NCI-H2081 (cell line): ENCODE data around the gene ZBTB7C.

Source experiments
- DNase-seq, 2 experiments: peaks; one replicate each; lab custom pipeline; 2025; lab: John Stamatoyannopoulos, UW

The ZBTB7C gene

DNA sequence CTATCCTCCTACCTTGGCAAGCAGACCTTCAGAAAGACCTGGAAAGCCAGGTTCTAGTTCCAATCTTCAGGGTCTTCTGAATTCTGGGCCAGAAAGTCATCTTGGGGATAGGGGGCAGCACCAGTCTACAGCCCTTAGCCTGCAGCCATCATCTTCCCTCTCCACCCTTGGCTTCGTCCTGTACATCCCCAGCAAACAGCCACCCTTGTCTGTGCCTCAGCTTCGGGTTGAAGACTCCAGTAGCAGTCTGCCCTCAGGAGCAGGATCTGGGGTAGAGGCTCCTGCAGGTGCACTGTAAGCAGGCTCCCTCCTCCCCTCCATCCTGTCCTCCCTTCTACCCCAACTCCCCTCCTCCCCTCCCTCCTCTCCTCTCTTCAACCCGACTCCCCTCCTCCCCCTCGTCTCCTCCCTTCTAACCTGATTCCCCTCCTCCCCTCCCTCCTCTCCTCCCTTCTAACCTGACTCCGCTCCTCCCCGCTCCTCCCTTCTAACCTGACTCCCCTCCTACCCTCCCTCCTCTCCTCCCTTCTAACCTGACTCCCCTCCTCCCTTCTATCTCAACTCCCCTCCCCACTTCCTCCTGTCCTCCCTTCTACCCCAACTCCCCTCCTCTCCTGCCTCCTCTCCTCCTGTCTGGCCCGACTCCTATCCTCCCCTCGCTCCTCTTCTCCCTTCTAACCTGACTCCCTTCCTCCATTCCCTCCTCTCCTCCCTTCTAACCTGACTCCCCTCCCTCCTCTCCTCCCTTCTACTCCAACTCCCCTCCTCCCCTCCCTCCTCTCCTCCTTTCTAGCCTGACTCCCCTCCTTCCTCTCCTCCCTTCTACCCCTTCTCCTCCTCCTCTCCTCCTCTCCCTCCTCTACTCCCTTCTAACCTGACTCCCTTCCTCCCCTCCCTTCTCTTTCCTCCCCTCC is 388.6 kb downstream of the ZBTB7C start:
- DNase-seq, result no peak

- DNase-seq, result no peak
These were observed 389.4 kb downstream of the ZBTB7C start for GRCh38 chr18:48019557-48020325.

- DNase-seq, result no peak
These were observed 390.3 kb downstream of the ZBTB7C start for GRCh38 chr18:48018851-48019250.

DNA sequence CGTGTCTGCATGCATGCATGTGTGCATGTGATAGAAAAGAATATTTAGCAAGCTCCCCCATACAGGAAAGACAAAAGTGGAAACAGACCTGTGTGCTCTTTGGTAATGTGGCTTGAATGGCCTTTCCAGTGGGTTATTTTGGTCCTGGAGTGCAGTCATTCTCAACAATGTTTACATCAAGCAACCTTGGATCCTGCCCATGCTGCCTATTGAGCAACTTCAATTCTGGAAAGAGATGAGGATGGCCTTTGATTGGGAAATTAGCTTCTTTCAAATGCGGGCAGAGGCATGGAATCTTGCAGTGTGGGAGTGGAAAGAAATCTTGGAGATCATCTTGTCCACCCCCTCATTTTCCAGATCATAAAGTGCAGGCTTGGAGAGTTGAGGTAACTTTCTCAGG is 391.5 kb downstream of the ZBTB7C start:
- DNase-seq, result no peak

GRCh38 chr18:48013162-48013561 is 396.0 kb downstream of the ZBTB7C start:
- no peak for DNase-seq

DNA sequence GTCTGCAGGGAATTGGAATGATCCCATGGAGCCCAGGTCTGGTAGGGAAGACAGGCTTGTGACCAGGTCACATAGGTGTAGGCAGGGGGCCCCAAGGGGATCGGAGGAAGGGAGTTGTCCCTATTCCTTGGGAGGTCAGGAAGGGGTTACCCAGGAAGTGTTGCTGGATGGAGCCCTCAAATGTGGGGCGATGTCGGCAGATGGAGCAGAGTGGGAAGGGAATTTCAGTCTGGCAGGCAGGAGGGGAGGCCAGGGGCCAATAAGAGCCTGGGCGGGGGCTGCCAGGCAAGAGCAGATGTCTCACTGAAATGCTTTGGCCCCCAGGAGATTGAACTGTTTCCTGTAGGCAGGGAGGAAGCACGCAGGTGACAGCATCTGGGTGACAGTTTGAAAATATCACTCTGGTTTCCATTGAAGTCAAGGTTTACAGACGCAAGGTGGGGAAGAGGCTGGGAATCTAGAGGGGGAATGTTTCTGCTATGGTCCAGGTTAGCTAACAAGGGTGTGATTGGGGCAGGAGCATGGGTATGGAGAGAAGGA is 397.2 kb downstream of the ZBTB7C start:
- no peak for DNase-seq

- no peak for DNase-seq
These were observed 398.9 kb downstream of the ZBTB7C start for GRCh38 chr18:48010264-48010663.

DNA sequence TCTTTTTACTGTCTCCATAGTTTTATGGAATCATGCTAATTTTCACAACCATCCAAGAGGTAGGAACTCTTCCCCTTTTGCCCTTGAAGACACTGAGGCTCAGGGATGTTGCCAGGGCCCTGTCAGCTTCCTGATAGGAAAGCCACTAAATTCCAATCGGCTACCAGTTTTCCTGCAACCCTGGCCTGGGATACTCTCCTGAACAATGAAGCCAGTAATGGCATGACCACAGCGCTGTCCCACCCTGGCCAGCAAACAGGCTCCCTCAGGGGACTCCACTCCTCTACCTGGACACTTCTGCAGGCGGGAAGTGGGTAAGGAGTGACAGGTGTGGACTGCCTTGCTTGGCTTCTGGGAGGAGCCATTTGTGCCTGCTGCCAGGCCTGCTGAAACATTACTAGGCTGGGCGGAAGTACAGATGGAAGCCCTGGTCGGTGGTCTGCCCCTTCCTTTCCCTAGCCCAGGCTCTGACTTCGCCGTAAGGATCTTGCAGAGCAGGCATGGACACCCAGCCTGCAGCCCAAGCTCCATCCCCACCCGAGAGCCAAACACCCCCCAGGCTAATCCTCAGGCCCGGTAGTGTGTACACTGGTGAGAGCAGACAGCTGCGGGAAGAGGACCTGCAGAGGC is 400.0 kb downstream of the ZBTB7C start:
- no peak for DNase-seq

DNA sequence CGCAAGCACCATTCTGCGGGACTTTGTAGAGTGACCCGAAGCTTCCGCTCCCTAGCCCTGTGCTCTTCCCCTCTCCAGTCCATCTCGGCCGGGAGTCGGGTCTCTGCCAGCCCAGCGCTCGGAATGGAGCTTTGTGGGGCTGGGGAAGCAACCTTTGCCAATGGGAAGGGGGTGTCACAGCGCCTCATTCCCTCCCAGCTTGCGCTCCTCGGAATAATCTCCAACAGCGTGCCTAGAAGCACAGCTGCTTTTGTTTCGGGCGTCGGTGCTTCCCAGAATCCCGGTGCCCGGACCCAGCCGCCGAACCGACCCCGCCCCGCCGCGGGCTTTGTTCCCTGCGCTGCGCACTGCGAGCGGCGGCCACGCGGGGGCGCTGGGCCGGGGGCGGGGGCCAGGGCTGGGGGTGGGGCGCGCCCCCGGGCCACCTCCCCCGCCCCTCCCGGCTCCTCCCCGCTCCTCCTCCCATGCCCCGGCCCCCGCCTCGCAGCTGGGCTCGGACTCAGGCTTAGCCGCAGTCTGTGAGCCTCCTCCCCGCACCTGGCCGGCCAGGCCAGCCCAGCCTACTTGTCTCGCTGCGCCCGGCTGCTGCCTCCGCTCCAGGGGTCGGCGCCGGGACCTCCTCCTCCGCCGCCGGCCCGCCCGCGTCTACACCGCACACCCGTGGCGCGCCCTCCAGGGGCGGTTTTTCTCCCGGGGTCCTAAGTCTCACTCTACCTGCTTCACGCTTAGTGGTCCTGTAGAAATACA is 401.1 kb downstream of the ZBTB7C start:
- peak; percentile 54 to 66 for DNase-seq

GRCh38 chr18:48007381-48007780 is 401.8 kb downstream of the ZBTB7C start:
- DNase-seq, result no peak

DNA sequence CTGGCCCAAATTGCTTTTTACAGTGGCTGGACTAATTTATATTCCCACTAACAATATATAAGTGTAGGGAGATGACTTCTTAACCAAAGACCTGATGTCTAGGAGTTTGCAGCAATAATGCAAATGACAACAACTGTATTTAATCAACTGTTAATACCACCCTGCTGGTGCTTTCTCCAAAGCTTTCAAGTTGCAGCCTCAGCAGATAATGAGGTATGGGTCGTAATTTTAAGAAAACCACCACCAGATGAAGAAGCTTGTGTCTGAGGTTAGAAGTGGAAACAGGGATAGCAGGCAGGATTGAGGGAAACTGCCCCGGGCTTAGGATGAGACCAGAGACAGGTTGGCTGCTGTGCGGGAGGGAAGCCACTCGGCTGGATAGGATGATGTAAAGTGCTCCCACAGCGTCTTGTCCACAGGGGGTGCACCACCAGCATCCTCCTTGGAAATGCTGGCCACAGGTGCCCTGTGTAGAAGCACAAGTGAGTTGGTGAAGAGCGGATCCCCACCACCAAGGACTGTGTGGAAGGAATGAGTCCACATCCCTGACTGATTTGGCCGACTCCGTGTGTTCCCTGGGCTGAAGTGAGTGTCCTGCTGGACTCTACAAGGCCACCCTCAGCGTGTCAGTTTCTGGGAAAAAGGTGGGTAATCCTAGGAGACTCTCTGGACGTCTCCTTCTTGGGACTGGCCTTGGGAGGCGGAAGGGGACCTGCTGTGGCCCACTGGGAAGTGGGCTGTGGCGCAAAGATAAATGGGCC is 402.6 kb downstream of the ZBTB7C start:
- no peak for DNase-seq

DNA sequence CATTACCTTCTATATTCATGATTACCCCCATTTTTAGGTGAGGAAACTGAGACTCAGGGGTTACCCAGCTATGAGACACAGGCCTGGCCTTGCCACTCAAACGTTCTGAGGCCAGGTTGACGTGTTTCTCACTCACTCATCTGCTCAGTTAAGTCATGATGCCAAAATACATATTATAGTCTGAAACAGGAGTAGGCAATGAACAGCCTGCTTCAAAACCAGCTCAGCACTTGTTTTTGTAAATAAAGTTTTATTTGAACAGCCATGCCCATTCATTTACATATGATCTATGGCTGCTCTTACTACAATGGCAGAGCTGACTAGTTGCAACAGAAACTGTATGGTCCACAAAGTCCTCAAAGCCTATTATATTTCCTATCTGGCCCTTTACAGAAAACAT is 404.6 kb downstream of the ZBTB7C start:
- DNase-seq, result no peak

DNA sequence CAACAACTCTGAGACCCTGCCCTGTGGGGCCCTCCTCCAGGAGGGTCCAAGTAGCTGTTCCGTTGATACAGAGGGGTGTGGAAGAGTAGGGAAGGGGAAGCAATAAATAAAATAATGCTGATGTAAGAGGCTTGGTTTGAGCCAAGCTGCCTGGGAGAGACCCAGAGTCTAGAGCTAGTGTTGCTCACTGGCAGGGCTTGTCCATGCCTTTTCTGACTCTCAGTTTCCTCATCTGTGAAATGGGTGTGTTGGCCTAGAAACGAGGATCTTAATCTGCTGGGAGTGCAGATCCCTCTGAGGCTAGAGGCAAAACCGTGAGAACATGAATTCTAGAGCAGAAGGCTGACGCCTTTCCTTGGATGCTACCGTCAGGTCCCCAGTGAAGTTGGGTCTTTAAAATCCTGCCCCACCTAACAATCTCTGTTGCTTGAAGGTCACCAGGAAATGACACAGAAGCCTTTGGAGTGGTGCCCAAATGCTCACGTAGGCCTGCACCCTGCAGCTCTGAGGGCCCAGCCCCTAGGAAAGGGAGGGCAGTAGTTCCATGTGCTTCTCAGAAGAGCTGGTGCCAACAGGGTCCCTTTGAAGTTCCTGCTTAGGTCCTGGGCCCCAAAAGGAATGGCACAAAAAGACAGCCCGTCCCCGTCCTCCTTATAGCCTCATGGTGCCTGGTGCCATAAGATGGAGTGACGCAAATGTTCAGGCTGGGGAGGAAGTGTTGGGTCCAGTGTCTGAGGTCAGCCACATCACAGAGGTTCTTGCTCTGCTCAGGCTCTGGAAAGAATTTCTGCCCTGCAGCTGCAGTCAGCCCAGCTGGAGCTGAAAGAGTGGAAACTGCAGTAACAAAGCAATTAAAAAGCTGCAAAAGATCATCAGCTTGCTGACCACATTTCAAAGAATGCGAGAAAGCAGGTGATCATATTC is 405.5 kb downstream of the ZBTB7C start:
- DNase-seq, result no peak

DNA sequence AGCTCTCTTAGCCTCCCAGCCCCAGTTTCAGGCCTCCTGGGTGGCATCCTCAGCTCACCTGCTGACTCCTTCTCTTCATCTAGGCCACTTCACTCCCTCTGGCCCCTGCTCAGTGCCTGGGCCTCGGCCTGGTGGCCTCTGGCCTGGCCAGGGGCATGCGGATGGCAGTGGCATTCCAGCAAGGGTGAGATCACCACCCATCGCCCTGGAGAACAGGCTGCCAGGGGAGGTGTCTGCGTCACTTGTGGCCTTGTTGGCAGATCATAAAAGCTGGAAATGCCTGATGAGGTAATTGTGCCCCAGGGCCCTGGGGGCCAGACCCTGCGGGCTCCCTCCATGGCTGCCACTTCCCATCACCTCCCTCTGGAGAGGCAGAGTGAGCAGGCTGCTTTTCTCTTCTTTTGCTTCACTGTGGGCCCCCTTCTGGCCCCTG is 406.2 kb downstream of the ZBTB7C start:
- DNase-seq, result no peak

DNA sequence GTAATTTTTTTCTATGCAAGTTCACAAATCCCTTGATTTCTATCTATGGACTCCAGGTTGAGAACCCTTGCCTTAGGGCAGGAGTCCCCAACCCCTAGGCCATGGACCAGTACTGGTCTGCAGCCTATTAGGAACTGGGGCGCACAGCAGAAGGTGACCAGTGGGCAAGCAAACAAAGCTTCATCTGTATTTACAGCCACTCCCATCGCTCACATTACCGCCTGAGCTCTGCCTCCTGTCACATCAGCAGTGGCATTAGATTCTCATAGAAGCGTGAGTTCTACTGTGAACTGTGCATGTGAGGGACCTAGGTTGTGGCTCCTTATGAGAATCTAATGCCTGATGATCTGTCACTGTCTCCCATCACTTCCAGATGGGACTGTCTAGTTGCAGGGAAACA is 408.5 kb downstream of the ZBTB7C start:
- DNase-seq, result no peak

- DNase-seq, result no peak
These were observed 409.4 kb downstream of the ZBTB7C start for GRCh38 chr18:47999801-48000248.

DNA sequence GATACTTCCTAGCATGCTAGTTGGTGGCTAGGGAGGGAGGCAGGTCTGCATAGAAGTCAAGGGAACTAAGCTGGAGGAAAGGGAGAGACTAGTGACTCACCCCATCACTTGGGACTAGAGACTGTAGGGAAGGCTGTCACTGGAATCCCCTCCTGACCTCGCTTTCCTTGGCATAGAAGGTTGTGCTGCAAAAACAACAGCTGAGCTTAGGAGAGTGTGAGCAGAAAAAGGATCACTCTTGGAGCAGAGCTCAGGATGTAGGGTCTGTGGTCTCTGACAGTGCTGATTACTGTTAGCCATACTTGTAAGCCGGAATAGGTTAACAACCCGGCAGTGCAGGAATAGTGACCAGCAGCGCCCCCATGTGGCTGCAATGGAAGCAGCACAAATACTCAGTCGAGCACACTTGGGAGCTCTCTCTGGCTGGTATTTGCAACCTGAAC is 411.8 kb downstream of the ZBTB7C start:
- no peak for DNase-seq

DNA sequence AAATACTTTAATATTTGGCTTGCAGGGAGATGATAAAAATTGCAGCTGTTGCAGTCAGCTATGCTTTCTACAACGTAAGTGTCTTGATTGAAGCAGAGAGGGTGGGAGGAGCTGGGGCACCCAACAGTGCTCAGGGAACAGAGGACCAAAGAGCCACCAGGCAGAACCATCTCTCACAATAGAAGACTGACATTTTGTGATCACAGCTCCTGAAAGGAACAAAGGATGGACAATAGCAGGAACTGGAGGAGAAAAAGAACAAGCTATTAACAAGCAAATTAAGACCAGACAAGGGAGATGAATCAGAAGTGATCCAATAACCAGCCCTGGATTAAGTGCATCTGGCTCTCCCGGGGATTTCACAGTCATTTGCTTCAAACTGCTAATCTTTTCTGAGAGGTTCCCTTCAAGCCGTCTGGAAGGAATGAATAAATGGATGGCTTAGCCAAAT is 413.1 kb downstream of the ZBTB7C start:
- no peak for DNase-seq

GRCh38 chr18:47995654-47996053 is 413.5 kb downstream of the ZBTB7C start:
- DNase-seq, result no peak

DNA sequence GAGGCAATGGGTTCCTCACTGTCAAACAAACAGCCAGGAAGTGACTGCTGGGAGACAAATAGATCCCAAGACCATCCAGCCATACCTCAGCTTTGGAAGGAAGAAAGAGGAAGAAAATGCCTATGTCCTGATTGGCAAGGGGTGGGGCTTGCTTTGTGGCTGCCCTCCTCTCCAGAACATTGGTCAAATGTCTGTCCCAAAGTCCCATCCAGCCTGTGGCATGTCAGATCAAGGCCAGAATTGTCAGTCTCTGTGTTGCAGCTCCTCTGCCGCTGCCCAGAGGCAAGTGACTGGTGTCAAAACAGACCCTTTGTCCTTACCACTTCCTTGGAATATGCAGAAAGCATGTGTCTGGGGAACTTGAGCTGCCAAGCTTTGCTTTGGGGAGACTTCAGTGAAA is 415.8 kb downstream of the ZBTB7C start:
- no peak for DNase-seq
